Fibroblast of gingiva (primary cell): ENCODE data around the gene HTT.

Source experiments
- DNase-seq: peaks from one replicate; pipeline ENCODE4 v3.0.0-alpha.2; 2011; ENCODE audit warnings: low read depth

Gene HTT

DNA sequence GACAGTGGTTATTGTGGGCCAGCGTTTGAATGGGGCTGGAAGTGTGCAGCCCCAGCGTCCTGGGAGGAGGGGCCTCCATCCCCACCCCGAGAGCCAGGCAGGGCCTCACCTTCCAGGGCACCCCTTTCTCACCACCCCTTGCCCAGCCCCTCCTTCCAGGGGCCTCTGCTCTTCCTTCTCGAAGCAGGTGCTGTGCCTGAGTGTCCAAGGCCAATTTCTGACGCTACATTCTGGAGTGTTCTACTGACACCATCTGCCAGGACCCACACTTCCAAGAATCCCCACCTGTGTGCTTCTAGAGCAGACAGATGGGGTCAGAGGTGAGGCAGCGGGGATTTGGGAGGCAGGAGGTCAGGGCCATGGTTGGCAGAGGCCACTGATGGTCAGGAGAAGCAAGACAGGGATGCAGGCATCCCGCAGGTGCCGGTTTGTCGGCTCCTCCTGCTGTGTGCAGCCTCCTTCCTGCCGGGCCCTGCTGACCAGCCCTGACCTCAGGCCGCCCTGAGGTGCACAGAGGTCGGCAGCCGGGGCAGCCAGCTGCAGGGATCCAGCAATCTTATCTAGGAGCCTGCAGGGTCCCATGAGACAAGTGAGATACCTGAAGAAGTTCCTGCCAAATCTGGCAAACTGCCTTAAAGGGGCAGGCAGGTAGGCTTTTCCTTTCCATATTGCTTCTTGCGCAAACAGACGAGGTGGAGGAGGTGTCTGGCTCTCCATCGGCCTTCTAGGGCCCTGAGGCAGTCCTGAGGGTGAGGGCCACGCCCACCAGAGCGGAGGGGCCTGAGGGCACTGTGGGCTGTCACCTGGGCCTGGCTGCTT, 193.3 kb downstream of the HTT start:
- DNase-seq, result no peak

GRCh38 chr4:3268395-3269104, 194.1 kb downstream of the HTT start:
- DNase-seq, result no peak

DNA sequence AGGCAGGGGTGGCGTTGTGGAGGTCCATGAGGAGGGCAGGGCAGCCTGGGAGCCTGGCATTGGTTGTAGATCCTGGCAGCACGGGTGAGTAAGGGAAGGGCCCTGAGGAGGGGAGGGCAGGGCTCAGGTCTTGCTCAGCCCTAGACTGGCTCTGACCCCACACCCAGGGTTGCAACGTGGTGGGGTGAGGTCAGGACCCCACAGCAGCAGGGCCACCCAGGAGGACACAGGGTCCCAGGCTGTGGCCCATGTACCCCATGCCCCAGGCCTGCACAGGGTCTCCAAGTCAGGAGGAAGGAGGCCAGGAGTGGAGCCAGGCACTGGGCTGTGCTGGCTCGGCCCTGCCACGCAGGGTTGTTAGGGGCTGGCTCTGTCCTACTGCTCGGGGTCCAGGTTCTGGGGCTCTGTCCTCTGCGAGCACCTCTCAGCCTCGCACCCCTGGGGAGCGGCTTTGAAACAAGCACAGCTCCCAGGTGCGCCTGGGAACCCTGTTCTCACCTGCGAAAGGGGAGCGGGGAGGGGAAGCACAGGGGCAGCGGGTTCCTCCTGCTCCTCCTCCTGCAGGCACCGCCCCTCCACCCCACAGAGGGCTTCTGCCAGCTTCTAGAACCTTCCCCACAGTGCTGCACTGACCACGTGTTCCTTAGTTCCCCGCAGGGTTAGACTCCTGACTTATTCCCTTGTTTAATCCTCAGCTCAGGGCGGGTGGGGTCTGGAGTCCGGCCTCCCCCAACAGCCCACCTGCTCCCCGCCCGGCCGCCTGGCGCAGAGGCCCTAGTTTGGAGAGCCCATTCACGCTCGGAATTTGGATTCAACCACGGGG, 194.8 kb downstream of the HTT start:
- DNase-seq, result no peak

GRCh38 chr4:3269991-3270611, 195.6 kb downstream of the HTT start:
- DNase-seq, result no peak

- no peak for DNase-seq
Observed at GRCh38 chr4:3271131-3271530, 196.7 kb downstream of the HTT start.

GRCh38 chr4:3276986-3277385, 202.5 kb downstream of the HTT start:
- no peak for DNase-seq

DNA sequence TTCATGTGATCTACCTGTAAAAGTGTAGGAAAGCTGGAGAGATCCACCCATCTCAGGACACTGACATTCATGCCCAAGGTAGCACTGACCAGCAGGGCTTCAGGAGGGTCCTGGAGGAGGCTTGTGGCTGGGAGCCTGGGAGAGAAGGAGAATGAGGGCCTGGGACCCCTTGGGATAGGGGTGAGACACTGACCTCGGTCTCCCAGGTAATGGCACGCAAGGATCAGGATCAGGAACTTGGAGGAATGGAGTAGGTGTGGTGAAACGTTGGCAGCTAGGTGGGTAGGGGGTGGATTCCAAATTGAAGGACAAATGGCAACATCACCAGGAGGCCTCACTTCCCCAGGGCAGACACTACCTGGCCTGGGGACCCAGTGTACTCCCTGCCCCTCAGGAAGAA, 206.0 kb downstream of the HTT start:
- DNase-seq, result no peak

- no peak for DNase-seq
Observed at GRCh38 chr4:3283483-3283882, 209.0 kb downstream of the HTT start.

- DNase-seq, result no peak
Observed at GRCh38 chr4:3283916-3284315, 209.4 kb downstream of the HTT start.

- no peak for DNase-seq
Observed at GRCh38 chr4:3284734-3285557, 210.5 kb downstream of the HTT start.

DNA sequence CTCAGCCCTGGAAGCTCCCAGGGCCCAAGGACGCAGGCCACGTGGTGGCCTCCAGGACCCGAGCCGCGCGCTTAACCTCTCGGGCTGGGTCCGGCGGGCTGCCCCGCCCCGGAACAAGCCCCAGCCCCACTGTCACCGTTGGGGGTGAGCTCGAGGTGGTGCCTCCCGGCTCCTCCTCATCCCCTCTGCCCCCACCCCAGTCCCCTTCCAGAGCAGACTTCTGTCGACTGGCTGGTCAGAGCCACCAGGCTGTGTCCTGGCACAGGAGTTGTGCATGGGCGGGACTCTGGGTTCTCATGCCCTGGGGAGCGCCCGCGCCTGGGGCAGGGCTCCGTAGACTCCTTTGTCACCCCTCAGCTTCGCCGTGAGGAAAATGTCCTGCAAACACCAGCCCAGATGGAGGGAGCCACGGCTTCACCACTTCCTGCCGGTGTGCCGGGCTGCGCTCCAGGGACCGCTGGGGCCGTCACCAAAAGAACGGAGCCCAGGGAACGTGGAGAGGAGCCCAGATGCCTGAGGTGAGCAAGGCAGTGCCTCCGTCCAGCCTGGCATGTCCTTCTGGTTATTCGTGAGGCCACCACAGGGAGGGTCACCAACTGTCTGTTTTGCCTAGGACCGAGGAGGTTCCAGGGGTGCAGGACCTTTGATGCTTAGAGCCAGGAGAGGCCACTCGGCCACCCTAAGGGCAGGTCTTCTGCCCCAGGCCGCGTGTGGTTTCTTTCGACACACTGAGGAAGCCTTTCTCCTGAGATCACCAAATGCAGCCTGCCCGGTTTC, 211.3 kb downstream of the HTT start:
- DNase-seq, result peak; percentile 80

DNA sequence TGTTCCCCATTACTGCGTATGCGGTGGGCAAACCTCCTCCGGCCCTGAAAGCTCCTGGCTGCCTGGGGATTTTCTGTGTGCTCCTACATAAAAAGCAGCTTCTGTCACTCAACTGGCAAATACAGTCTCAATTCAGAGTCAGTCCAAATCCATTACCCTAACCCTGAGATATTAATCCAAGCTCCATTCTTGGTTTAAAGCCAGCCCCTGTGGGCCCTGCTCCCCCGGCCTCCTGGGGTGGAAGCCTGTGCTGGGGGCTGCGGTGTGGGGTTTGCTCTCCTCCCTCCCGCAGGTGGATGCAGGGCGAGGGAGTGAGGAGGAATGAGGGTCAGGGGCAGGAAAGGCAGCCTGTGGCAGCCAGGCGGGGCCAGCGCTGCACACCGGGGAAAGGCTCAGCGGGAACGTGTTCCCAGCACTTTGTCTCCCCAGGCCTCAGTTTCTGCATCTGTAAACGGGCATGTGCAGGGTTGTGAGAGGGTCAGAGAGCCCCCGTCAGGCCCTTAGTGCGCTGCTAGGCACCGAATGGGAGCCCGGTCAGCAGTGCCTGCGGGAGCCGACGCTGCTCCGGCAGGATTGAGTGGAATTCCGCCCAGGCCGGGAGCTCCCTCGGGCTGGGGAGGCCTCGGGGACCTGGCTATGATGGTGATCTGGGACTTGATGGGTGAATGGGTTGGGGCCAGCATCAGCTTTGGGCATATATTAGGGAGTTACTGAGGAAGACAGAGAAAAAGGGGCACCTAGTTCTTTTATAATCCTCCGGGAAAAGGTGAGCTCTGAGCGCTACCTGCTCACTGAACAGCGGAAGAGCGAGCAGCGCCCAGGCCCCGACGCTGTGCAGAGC, 212.1 kb downstream of the HTT start:
- no peak for DNase-seq

DNA sequence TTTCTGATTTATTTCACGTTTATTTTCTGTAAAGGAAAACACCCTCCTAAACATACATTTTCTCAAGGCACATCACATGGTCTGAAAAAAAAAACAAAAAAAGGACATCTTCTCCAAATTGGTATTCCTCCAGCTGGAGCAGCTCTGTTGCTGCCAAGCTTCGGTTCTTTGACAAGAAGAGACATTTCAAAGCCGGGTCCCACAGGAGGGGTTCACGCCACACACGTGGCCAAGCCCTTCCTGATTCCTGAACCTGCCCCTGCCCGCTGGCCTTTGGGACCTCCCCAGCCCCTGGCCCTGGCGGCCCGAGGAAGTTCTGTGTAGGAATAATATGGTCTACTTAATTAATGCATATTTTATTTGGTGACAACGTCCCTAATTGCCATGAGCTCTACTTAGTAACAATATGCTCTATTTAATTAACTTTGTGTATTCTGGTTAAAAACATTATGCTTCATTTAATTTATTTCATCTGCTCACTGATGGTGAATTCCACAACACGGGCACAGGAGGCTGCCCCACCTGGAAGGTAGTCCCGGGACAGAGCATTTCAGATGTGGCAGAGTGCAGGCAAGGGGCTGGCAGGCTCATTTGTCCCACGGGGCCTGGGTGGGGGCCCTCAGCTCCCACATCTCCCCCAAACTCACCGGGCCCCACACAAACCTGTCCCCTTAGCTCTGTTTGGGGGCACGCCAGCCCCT, 212.9 kb downstream of the HTT start:
- no peak for DNase-seq

GRCh38 chr4:3287972-3288570, 213.6 kb downstream of the HTT start:
- DNase-seq, result no peak

DNA sequence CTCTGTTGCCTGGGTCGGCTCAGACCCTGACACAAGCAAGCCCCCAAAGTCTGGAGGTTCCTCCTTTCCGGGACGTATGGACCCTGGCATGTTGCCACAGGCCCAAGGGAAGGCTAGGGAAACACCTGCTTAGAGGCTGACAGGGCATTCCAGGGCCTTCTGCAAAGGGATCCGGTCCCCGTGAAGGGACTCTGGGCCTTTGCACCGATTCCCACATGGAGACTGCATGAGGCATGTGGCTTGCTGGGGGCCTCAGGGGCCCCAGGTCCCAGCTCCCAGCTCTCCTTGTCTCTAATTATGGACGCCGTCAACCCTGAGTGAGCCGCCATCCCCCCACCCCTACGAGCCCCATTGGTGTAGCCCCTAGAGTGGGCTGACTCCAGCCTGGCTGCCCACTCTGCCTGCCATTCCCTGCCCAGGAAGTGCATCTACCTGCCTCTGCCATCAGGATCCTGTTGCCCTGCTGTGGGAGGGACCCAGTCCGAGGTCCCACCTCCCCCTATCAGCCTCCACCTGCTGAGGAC, 214.2 kb downstream of the HTT start:
- no peak for DNase-seq

- DNase-seq, result no peak
Observed at GRCh38 chr4:3290476-3290875, 216.0 kb downstream of the HTT start.

DNA sequence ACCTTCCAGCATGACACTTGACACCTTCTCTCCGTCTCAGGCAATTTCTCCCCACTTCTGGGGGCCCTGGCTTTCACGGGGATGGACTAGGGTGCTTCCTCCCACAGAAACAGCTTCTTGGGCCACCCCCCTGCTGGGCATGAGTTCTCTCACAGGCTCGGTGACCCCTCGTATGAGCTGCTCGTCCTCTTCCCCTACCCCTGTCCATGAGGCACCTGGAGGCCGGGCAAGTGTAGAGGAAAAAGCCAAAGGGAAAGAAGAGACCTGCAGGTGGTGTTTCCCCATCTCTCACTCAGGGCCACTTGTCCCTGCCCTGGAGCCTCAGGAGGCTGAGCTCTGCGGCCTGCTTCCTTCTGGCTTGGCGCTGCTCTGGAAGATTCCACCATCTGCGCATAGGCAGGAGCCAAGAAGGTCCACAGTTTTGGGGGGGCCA, 216.4 kb downstream of the HTT start:
- no peak for DNase-seq

DNA sequence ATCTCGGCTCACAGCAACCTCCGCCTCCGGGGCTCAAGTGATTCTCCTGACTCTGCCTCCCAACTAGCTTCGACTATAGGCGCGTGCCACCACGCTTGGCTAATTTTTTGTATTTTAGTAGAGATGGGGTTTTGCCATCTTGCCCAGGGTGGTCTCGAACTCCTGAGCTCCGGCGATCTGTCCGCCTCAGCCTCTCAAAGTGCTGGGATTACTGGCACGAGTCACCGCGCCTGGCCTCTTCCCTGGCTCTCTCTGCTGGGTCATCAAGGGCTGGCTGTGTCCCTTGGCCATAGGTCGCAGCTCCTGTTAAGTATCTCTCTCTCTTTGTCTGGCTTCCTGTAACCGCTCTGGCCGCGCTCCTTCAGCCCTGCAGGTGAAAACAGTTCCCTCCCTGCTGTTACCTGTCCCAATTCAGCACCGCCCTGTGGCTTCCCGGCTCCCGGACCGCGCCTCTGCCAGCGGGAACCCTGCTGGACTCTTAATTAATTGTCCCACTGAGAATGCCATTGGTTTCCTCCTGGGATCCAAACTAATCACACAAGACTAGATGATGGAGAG, 217.0 kb downstream of the HTT start:
- no peak for DNase-seq
